GM10248 (cell line): ENCODE measurements around the gene OSBPL9.
"Not testable (repeated sequence)": the region's sequence is repeated elsewhere in the genome, so short reads cannot be mapped to it uniquely, and the experiment has no call there.

Source experiments
- CTCF ChIA-PET: fragments of 300-600 bp; sonication (Branson Sonifier 250); formaldehyde crosslinking; extraction: SDS; loops from one replicate; lab custom pipeline; 2021; ENCODE audit warnings: antibody characterized with exemption; lab: Yijun Ruan, JAX
- POLR2A ChIA-PET: fragments of 350-650 bp; sonication (Branson Sonifier 250); formaldehyde crosslinking; extraction: SDS; loops from one replicate; lab custom pipeline; 2020; ENCODE audit warnings: antibody characterized with exemption; lab: Yijun Ruan, JAX
- DNase-seq: peaks from one replicate; pipeline ENCODE4 v3.0.0; 2012; ENCODE audit errors: extremely low spot score
- TF ChIP-seq, protein P1 (sequence below): IDR thresholded peaks from 2 replicates; pipeline ENCODE4 v1.5.1; 2012; ENCODE audit warnings: mild to moderate bottlenecking, low read depth; ENCODE audit errors: extremely low read depth, missing control alignments, control extremely low read depth

OSBPL9 gene

GRCh38 chr1:51600965-51601364 lies 15.9 kb upstream of the OSBPL9 start:
- POLR2A ChIA-PET = no interaction called here
- CTCF ChIA-PET = interaction anchor here (1.0 to 1.4 kb wide), 2 partner anchors 10 to 14 kb away, joined by 3 to 4 read pairs; no protein-coding TSS in a partner anchor
- DNase-seq = no peak
- TF ChIP-seq, protein P1, sequence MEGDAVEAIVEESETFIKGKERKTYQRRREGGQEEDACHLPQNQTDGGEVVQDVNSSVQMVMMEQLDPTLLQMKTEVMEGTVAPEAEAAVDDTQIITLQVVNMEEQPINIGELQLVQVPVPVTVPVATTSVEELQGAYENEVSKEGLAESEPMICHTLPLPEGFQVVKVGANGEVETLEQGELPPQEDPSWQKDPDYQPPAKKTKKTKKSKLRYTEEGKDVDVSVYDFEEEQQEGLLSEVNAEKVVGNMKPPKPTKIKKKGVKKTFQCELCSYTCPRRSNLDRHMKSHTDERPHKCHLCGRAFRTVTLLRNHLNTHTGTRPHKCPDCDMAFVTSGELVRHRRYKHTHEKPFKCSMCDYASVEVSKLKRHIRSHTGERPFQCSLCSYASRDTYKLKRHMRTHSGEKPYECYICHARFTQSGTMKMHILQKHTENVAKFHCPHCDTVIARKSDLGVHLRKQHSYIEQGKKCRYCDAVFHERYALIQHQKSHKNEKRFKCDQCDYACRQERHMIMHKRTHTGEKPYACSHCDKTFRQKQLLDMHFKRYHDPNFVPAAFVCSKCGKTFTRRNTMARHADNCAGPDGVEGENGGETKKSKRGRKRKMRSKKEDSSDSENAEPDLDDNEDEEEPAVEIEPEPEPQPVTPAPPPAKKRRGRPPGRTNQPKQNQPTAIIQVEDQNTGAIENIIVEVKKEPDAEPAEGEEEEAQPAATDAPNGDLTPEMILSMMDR = no peak

- TF ChIP-seq, protein P1 = no peak
- ChIA-PET CTCF (interaction anchor here (1.1 kb wide), 1 partner anchor 13 kb away, joined by 3 read pairs; no protein-coding TSS in a partner anchor), POLR2A (no interaction called here)
- no peak for DNase-seq
These were observed 10.8 kb upstream of the OSBPL9 start for GRCh38 chr1:51605961-51606723.

- TF ChIP-seq, protein P1 = no peak
- POLR2A ChIA-PET = no interaction called here
- no peak for DNase-seq
- CTCF ChIA-PET = no interaction called here
These were observed 9.2 kb upstream of the OSBPL9 start for GRCh38 chr1:51607681-51608095.

DNA sequence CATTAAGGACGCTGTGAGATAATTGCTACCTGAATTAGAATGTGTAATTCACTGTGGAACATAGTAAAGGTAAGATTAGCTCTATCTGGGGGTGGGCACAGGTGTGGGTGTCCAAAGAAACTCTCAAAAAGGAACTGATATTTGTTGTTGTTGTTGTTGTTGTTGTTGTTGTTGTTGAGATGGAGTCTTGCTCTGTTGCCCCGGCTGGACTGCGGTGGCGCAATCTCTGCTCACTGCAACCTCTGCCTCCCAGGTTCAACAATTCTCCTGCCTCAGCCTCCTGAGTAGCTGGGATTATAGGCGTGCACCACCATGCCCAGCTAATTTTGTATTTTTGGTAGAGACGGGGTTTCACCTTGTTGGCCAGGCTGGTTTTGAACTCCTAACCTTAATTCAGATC lies 6.8 kb upstream of the OSBPL9 start:
- POLR2A ChIA-PET, DNase-seq: not testable (repeated sequence)
- CTCF ChIA-PET = interaction anchor here (1.5 kb wide), 1 partner anchor 10 kb away, joined by 4 read pairs; no protein-coding TSS in a partner anchor

DNA sequence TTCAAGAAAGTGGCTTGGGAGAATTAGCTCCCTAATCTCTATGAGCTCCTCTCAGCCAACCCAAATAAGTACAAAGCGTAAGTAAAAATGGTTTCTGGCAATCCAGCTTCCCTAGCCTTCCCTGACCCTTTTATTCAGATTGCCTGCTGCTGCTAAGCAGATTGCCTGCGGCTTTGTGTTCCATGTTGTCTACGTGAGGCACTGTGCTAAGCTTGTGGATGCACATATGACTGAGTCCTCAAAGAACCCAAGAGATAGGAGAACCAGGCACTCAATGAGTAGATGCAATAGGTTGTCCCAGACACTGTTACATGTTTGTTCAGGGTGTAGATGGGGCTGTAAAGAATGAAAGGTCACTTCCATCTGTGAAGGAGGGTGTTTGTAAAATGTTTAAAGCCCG lies 6.3 kb upstream of the OSBPL9 start:
- ChIA-PET CTCF (interaction anchor here (1.5 kb wide), 1 partner anchor 10 kb away, joined by 4 read pairs; no protein-coding TSS in a partner anchor), POLR2A (no interaction called here)
- TF ChIP-seq, protein P1 = no peak
- DNase-seq = no peak

GRCh38 chr1:51612447-51612961 lies 4.4 kb upstream of the OSBPL9 start:
- CTCF ChIA-PET = interaction anchor here (0.9 to 1.3 kb wide), 4 partner anchors 11 to 113 kb away, joined by 3 read pairs; no protein-coding TSS in a partner anchor
- POLR2A ChIA-PET = no interaction called here
- TF ChIP-seq, protein P1 = no peak
- DNase-seq = no peak
